Stimulated activated CD8-positive, alpha-beta memory T cell treated with anti-CD3 and anti-CD28 coated beads, Interleukin-4, amount 100 ng/mL, for 24 hours (primary cell): ENCODE measurements around the gene EEF1AKMT3.

ENCODE experiments used
- DNase-seq: peaks from one replicate; pipeline ENCODE4 v3.0.0-alpha.2; 2020; ENCODE audit warnings: low read depth

Gene EEF1AKMT3

DNA sequence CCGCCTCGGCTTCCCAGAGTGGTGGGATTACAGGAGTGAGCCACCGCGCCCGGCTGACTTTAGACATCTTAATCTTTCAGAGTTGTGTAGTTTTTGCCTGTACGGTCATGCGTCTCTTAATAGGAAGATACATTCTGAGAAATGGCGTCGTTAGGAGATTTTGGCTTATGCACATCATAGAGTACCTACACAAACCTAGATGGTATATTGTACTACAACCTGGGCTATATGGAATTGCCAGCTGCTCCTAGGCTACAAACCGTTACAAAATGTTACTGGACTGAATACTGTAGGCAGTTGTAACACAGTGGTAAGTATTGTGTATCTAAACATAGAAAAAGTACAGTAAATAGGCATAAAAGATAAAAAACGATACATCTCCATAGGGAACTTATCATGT lies 11.4 kb downstream of the EEF1AKMT3 start:
- DNase-seq = no peak

DNA sequence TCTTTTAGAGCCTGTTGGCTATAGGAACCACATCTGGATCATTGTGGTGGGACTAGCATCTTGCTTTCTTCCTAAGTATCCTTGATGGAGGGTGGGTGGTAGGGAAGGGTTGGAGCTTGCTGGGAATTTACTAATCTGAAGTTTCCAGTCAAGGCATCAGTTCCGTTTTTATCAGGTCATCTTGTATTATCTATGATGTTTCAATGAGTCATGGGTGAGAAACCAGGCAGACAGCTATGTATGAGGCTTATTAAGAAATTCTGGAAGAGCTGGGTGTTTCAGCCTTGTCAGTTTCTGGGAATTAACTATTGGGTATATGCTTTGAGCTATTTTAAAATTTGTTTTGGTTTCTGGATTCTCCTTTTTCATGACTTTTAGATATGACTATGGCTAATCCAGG lies 21.5 kb downstream of the EEF1AKMT3 start:
- DNase-seq = no peak

DNA sequence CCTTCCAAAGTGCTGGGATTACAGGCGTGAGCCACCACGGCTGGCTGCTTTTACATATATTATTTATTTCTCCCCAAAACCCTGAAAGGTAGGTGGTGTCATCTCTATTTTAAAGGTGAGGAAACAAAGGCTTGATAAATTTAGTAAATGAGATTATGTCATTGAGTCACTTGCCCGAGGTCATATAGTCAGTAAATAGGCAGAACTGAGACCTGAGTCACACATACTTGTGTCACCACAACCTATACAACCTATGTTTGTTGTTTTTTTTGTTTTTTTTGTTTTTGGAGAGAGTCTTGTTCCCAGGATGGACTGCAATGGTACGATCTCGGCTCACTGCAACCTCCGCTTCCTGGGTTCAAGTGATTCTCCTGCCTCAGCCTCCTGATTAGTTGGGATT lies 22.9 kb downstream of the EEF1AKMT3 start:
- no peak for DNase-seq

DNA sequence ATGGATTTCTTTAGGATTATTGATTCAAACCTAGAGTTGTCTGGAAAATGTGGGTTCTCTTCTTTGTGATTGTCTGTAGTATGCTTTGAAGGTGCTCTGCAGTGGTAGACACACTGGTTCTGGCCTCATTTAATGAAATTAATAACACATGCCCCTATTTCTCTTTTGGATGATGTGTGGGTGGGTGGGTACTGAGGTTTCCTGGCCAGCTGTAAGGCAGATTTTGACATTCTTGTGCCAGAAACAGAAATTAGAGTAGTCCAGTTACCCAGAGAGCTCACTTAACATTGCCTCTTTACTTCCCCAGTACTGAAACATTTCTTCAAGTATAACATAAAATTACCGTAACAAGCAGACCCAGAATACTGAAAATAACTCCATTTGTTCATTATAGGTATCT lies 24.6 kb downstream of the EEF1AKMT3 start:
- no peak for DNase-seq

DNA sequence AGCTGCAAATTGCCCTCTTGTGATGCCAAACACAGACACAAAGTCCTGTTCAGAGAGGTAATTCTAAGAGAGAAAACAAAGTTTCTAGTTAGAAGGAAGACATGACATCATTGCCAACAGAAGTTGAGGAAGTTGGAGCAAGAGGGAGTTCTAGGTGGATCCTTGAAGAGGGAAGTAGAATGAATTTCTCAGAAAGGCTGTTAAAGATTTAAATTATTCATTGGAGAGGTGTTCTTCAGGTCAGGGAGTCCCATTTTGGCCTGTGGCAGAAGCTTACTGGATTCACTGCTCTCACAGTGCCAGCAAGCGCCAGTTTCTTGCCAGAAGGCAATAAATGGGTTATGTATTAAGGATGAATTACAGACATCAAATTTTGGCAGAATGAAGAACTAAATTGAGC lies 25.5 kb downstream of the EEF1AKMT3 start:
- no peak for DNase-seq

DNA sequence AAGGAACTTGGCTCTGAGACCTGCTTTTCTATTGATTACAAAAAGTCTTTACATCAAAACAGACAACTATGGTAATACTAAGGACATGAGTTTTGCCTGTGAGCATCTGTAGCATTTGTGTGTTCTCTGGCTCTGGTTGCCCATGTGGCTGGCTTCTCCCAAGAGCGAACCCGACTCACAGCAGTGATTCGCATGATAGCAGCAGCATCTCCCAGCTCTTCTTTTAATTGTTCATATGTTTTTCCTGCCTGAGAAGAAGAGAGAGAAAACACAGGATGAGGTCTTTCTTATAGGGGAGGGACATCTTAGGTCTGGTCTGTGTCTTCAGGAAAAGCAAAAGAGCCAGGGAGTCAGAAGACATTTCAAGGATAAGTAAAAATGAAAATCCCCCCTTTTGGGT lies 28.6 kb downstream of the EEF1AKMT3 start:
- DNase-seq = no peak

DNA sequence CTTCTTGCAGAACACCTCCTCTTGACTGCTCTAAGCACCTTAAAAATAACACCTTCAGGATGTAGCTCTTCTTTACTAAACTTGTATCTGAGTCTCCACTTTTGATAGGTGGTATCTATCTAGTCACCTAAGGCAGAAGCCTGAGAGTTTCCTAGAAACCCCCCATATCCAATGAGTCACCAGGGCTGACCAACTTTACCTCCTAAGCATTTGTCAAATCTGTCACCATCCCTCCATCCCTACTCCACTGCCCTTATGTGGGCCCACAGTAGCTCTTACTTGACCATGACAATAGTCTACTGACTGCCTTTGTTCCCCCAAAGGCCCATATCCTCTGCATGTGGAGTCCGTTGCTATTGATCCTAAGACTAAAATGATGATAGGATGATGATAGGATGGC lies 30.2 kb downstream of the EEF1AKMT3 start:
- DNase-seq = no peak

DNA sequence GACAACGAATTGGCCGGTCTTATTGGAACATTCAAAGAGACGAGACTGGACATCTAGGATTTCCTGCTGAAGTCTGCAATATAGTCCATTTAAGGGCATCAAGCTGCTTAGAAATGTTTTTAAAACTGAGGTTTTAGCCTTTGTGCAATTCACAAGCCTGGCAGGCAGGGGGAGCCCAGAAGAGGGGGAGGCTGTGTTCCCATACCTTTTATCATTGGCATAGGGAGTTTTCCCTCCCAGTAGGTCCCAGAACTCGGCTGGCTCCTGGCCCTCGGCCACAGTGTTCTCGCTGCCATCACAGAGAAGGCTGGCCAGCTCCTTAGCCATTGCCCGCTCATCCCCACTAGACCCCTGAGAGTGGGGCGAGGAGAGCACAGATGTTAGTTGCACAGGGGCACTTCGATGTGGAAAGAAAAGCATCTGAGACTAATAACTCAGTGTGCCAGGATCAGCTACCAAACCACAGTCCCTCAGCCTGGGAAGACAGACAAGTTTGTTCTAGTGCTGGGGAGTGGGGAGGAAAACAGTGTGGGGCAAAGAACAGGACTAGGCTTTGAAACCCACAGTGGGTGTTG lies 31.0 kb downstream of the EEF1AKMT3 start:
- no peak for DNase-seq

DNA sequence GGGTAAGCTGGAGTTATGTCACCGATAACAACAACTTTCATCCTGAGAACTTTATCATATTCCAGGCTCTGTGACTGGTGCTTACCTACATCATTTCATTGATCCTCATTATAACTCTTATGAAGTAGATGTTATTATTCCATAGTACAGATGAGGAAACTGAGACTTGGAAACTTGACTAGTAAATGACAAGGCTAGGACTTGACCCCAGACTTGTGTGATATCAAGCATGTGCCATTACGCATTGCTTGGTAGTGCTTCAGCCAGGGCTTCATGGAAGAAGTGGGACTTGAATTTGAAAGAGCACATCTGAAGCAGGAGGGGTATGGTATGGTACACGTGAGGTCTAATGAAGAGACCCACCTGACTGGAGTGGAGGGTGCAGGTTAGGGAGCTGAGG lies 34.3 kb downstream of the EEF1AKMT3 start:
- no peak for DNase-seq

DNA sequence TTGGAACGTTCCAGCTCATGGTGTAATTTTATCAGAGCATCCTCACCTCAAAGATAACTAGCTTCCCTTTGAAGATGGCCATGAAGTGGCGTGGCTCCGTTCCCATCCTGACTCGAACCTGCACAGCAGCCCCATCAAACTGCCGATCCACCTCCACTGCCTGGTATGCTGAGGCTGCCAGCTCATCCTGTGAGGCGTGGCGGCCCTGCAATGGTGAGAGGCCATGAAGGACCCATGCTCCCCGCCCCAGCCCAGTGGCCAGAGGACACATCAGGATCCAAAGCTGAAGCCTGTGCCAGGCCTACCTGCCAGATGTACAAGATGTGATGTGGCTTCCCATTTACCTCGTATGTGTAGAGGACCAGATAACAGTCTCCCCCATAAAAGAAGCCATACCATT lies 34.9 kb downstream of the EEF1AKMT3 start:
- DNase-seq = no peak

DNA sequence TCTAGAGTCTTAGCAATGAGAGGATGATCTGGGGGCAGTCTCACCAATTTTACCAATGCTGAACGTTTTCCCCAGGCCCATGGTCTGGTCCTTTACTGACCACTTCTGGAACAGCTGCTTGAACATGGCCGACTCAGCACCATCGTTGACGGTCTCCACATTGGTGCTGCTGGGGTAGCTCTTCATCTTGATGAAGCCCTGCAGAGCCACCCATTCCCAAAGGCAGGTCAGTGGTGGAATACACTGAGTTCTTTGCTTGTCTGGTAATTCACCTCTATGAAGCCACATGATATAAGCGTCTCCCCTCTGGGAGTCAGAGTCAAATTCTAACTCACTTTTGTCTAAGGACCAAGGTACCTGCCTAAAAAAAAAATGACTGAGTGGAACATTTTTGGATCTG lies 35.9 kb downstream of the EEF1AKMT3 start:
- no peak for DNase-seq

DNA sequence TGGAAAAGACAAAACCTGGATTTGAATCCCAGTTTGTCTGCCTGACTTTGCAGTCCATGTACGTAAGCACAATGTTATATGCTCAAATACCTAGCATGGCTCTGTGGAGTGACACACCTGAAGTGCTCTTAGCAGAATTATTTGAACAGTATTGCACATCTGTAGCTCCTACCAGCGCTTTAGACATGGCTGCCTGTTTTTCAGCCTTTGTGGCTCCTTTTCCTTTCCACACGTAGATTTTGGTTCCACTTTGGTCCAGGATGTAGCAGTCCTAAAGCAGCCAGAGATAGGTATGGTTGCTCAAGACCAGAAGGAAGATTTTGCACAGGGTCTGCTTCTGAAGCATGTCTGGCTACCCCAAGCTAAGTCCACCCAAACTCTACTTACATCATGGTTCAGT lies 37.0 kb downstream of the EEF1AKMT3 start:
- DNase-seq = no peak

DNA sequence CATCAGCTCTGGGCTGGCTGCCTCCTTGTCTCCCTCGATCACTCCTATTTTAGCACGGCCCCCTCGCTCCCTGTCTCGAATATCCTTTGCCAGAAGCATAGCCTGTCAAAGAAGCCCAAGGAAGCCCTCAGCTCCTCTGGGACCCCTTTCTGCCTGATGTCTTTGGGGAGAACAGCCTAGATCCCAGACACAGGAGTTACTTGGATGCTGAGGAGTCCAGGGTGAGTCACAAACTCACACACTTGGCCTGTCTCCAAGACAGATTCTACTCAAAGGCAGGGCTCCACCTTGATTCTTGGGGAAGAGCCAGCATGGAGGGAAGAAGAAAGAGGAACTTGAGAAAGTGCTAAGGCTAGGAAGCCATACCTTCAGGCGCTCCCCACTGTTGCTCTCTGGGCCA lies 38.0 kb downstream of the EEF1AKMT3 start:
- no peak for DNase-seq

DNA sequence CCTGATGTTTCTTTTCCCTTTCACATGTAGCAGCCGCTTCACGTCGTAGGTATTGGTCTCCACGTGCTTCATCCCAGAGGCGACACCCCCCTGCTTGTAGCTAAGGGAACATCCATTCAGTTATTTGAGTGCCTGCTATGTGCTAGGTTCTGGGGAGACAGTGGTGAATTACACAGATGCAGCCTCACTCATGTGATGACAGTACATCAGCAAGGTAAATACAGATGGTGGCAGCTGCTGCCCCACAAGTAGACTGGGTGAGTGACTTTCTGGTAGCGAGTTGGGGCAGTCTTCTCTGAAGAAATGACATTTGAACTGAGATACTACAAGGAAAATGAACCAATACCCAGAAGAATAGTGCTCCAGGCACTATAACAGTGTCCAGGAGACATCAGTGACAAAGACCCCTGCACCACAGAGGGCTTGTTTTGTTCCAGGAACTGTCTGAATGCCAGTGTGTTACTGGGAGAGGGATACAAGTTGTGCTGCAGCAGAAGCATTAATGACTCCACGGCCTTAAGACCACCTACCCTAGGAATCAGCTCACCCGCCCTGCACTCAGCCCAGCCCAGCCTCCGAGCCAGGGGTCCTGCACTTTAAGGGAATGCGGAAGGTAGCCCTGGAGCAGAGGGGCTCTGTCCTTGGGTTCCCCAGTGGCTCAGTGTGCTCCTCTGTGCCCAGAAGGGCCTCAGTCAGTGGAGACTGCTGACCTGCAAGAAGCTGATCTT lies 38.8 kb downstream of the EEF1AKMT3 start:
- DNase-seq = no peak

DNA sequence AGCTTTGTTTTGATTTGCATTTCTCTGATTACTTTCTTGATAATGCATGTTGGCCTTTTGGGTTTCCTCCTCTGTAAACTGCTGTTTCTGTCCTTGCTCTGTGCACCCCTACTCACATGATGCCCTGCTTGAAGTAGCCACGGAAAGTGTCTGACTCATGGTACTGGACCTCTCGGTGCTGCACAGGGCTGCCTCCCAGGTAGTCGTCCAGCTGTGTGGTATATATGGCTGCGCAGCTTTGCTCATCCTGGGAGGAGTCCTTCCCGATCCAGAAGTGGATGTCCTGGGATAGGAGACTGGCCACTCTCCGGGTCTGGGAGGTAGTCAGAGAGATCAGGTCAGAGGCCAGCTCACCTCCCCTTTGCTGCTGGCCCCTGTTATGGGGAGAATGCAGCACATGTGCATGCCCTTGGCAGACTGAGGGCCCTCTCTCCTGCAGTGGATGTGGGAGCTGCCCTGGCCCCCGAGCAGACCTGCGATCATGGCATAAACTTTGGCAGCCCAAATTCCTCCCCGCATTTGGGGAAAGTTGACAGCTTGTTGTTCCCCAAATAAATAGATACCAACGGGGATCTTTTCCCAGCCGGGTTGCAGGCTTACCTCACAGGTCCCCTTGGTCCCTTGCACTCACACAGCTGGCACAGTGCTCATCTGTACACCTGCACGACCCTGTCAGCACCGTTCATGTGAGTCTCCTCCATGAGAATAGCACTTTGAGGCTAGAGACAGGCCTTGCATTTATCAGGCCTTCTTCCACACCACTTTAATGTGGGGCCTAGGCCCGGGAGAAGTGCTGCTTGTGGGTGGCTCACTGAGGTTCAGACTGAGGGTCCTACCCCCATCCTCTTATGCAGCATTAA lies 40.9 kb downstream of the EEF1AKMT3 start:
- DNase-seq = no peak

DNA sequence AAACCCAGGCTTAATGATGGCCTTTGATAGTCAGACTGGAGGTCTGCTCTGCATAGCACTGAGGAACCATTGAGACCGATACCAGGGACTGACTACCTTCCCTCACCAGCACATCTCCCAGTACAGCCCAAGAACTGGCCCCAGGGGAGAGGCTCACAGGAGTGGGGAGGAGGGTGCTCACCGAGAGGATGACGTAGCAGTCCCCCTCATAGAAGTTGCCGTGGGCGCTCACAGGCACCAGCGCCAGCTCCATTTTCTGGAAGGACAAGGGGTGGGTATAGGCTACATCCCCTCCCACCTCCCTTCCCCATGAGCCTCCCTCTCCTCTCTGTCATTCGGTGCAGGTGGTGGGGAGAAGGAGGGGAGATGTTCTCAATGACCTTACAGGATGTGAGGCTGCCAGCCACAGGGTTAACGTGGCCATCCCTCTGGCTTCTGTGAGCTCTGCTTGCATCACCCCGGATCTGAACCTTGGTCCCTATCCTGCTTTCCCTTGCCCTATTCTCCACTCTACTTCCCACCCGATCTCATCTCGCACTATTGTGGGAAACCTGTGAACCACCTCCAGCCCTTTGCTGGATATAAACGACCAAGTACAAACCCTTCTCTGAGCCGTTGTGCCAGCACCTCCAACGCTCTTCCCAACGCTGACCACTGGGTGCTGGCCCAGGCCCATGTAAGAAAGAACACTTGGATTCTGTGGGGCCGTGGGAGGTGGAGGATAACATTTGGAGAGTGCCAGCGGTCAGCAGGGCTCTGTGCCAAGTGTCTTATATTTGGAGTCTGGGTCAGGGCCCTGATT lies 41.8 kb downstream of the EEF1AKMT3 start:
- no peak for DNase-seq

DNA sequence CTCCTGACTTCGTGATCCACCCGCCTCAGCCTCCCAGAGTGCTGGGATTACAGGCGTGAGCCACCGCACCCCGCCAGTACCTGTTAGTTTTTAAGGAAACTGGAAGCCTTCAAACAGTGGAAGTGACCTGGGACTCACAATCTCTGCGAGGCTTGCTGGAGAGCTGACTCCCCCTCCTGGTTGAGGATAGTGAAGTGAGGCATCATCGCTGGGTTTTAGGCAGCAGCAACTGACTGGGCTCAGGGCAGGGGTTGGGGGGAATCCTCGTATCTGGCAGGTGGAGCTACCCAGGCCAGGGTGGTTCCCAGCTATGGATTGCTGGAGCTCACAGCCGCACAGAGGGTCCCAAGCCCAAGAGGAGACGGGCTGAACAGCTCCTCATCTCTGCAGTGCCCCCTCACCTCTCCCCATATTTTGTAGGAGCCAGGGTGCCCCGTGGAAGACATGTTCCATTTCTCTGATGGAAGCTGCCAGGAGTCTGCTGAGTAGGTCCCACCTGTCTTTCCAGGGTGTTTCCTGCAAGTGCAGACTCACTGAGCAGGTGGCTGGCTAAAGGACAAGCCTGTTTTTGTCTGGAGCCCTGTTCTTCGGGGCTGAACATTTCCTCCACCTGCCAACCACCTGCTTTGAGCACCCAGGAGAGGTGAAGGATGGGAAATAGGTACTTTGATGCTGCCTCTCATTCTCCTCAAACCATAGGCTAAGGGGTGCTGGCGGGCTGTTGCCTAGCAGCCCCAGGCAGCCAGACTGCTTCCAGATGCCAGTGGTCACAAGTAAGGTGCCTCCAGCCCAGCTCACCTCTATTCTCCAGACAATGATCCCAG lies 43.0 kb downstream of the EEF1AKMT3 start:
- DNase-seq = no peak

DNA sequence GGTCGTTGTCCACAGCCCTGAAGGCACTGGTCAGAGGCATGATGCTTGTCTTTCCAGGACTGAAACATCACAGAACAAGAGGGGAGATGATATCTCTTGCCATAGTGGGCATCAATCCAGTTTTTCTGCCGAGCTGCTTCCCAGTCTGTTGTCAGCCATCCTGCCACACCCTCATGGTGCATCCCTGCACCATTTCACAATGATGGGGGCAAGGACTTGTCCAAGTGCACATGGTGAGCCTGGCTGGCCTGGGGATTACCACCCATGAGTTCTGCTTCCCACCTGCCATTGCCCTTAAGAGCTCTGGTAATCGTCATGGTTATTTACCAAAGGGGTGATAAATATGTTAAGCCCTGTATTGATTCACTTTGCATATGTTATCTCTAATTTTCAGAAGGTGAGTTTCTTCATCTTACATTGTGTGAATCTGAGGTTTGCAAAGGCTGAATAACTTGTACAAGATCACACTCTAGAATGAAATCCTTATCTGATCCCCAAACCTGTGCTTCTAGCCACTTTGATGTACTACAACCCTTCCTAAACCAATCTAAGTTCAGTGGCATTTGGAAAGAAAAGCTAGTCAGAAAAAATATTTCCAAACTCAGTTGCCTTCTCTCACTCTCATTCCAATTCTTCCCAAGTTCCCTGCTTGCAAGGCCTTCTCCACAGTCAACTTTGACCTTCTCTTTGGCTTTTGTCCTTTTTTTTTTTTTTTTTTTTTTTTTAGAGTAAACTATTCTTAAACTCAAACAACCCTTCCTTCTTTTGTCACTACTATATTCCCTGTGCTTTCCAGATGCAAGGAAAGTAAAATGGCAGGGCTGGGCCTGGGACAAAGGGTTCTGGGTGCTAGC lies 43.8 kb downstream of the EEF1AKMT3 start:
- no peak for DNase-seq

DNA sequence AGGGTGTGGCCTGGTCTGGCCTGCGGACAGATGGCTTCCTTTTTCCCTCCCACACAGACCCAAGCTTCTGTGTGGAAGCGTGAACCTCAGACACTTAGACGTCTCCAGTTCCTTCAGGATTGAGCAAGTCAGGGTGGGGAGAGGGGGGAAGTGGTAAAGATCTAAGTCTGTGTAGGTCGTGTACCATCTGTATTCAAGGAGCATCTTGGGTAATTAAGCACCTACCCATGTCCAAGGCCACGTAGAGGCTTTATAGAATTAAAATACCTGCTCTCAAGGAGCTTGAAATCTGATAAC lies 44.4 kb downstream of the EEF1AKMT3 start:
- DNase-seq = no peak

DNA sequence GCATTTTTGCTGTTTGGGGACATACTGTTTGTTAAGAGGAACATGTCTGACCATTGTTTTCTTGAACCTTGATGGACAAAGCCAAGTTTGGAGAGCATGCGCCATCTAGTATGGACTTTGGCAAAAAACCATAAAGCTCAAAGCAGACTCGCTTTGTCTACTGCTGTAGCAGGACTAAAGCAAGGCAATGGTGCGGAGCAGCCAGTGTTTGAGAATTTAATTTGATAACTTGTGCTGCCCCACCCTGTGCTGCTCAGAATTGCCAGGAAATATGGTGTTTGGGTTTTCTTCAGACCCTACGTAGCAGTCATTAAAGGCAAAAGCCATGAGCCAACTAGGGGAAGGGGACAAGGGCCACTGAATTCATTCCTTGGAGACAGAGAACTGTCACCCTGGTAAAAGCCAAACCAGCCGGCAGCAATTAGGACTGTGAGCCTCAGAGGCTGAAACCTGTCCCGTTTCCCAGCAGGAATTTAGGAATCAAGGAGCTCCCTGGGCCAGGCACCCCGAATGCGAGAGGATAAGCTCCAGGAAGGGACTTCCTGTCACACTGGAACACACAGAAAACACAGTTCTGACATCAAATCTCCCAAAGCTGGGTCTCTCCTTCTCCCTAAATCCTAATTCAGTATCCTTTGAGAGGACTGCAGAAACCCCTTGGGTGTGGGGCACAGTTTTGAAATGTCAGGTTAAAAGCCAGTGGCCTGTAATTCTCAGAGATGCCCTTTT lies 45.0 kb downstream of the EEF1AKMT3 start:
- no peak for DNase-seq
